ENCODE measurements around the gene CCT6B.

GRCh38 chr17:34917381-34917780 is 43.9 kb downstream of the CCT6B start:
- TF ChIP-seq CTCF (IDR thresholded peaks at IDR 0.05; ENCODE audit: low read depth, low read length) (no peak), EZH2phosphoT487 (IDR thresholded peaks at IDR 0.05; ENCODE audit: low read depth) (no peak)
